Measurements from ENCODE around the gene RAB11FIP4.

DNA sequence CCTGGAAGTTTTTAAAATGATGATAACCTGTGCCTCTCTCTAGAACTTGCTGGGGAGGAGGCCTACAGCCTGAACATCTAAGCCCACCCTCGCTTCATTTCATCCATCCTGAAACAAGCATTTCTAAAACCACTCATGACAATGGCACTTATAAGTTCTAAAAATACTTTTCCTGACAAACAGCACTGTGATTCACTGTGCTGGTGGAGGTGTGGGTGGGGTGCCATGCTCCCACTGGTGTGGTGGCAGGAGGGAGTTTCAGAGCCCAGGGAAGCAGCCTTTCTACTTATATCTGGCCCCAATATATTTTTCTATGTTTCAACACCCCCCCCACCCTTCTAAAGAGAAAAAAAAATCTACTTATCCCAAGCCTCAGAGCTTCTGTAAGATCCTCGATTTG lies 52.6 kb downstream of the RAB11FIP4 start:
- TF ChIP-seq, protein P1, sequence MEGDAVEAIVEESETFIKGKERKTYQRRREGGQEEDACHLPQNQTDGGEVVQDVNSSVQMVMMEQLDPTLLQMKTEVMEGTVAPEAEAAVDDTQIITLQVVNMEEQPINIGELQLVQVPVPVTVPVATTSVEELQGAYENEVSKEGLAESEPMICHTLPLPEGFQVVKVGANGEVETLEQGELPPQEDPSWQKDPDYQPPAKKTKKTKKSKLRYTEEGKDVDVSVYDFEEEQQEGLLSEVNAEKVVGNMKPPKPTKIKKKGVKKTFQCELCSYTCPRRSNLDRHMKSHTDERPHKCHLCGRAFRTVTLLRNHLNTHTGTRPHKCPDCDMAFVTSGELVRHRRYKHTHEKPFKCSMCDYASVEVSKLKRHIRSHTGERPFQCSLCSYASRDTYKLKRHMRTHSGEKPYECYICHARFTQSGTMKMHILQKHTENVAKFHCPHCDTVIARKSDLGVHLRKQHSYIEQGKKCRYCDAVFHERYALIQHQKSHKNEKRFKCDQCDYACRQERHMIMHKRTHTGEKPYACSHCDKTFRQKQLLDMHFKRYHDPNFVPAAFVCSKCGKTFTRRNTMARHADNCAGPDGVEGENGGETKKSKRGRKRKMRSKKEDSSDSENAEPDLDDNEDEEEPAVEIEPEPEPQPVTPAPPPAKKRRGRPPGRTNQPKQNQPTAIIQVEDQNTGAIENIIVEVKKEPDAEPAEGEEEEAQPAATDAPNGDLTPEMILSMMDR (IDR thresholded peaks at IDR 0.05): no peak
- TF ChIP-seq SIN3A (IDR thresholded peaks at IDR 0.05; ENCODE audit: borderline replicate concordance, insufficient read depth, low read depth, low read length): no peak
